Hepatic stellate cell (primary cell): Measurements from ENCODE around the gene CTBP2.

ENCODE experiments used
- DNase-seq: peaks from one replicate; pipeline ENCODE4 v3.0.0; 2011; ENCODE audit warnings: low spot score

Gene CTBP2

GRCh38 chr10:125009661-125010161 lies 150.7 kb downstream of the CTBP2 start:
- DNase-seq, result no peak

- DNase-seq, result no peak
These were observed 151.4 kb downstream of the CTBP2 start for GRCh38 chr10:125008689-125009638.

GRCh38 chr10:125007436-125007835 lies 152.9 kb downstream of the CTBP2 start:
- no peak for DNase-seq

- no peak for DNase-seq
These were observed 153.4 kb downstream of the CTBP2 start for GRCh38 chr10:125006921-125007426.

- DNase-seq, result no peak
These were observed 154.1 kb downstream of the CTBP2 start for GRCh38 chr10:125006188-125006680.

- DNase-seq, result no peak
These were observed 154.8 kb downstream of the CTBP2 start for GRCh38 chr10:125005312-125006187.

- no peak for DNase-seq
These were observed 155.6 kb downstream of the CTBP2 start for GRCh38 chr10:125004571-125005311.

GRCh38 chr10:125003901-125004467 lies 156.4 kb downstream of the CTBP2 start:
- no peak for DNase-seq

GRCh38 chr10:125003146-125003900 lies 157.0 kb downstream of the CTBP2 start:
- no peak for DNase-seq

- DNase-seq, result no peak
These were observed 157.8 kb downstream of the CTBP2 start for GRCh38 chr10:125002423-125003145.

GRCh38 chr10:125002047-125002422 lies 158.3 kb downstream of the CTBP2 start:
- DNase-seq, result no peak

GRCh38 chr10:125001313-125002046 lies 158.9 kb downstream of the CTBP2 start:
- DNase-seq, result no peak

- peak; percentile 43 for DNase-seq
These were observed 159.7 kb downstream of the CTBP2 start for GRCh38 chr10:125000366-125001312.

GRCh38 chr10:124999433-125000365 lies 160.7 kb downstream of the CTBP2 start:
- DNase-seq, result peak; percentile 93

GRCh38 chr10:124998624-124999291 lies 161.6 kb downstream of the CTBP2 start:
- peak; percentile 12 for DNase-seq
